Activated CD8-positive, alpha-beta memory T cell treated with anti-CD3 and anti-CD28 coated beads for 4 hours (primary cell): ENCODE data around the gene ITGB2.

Source experiments
- DNase-seq, 2 donors: peaks; one replicate each; pipeline ENCODE4 v3.0.0-alpha.2; 2020; ENCODE audit warnings: low read depth in 2 of 2

Gene ITGB2

GRCh38 chr21:44910229-44911067 lies 10.3 kb downstream of the ITGB2 start:
- no peak for DNase-seq

- DNase-seq = no peak
Measured at GRCh38 chr21:44909719-44910118, 11.0 kb downstream of the ITGB2 start.

GRCh38 chr21:44908908-44909307 lies 11.8 kb downstream of the ITGB2 start:
- DNase-seq = no peak

DNA sequence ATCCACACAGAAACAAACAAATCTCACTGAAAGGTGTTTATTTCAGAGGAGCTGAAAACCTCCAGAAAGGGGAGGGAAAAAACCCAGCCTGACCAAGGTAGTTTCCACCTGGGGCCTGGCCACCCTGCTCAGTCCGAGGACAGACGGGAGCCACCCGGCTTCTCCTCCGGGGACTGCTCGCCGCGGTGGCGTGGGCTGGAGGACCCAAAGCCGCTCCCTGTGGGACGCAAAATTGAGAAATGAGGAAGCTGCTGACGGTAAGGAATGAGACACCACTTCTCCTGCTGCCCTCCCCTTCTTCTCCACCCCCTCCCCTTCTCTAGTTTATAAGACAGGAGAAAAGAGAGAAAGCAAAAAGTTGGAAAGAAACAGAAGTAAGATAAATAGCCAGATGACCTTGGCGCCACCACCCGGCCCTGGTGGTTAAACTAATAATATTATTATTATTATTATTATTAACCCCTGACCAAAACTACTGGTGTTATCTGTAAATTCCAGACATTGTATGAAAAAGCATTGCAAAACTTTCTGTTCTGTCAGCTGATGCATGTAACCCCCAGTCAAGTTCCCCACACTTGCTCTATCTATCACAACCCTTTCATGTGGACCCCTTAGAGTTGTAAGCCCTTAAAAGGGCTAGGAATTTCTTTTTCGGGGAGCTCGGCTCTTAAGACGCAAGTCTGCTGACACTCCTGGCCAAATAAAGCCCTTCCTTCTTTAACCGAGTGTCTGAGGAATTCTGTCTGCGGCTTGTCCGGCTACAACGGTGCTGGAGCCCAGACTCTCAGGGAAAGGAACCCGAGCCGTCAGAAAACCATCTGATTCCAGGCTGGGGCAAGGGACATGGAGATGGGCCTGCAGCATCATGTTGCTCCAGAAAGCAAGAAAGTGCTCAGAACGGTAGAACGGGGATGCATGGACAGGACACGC lies 12.5 kb downstream of the ITGB2 start:
- DNase-seq = no peak

GRCh38 chr21:44907225-44907965 lies 13.3 kb downstream of the ITGB2 start:
- DNase-seq = no peak

DNA sequence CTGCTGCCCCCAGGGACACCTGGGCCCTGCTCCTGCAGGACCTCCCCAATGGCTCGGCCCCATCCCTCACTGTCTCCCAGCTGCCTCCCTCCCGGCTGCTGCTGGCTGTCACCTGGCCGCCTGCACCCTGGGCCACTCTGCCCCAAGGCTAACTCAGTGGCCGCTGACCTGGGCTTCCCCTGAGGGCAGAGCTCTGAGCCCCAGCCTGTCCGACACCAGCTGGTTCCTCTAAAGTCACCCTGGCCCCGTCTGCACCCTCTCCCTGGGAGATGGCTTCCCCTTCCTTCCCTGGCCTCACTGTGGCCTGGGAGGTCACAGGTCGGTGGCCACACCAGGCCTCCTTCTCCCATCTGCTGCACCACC lies 15.0 kb downstream of the ITGB2 start:
- DNase-seq = no peak

GRCh38 chr21:44905016-44905727 lies 15.5 kb downstream of the ITGB2 start:
- DNase-seq = no peak

DNA sequence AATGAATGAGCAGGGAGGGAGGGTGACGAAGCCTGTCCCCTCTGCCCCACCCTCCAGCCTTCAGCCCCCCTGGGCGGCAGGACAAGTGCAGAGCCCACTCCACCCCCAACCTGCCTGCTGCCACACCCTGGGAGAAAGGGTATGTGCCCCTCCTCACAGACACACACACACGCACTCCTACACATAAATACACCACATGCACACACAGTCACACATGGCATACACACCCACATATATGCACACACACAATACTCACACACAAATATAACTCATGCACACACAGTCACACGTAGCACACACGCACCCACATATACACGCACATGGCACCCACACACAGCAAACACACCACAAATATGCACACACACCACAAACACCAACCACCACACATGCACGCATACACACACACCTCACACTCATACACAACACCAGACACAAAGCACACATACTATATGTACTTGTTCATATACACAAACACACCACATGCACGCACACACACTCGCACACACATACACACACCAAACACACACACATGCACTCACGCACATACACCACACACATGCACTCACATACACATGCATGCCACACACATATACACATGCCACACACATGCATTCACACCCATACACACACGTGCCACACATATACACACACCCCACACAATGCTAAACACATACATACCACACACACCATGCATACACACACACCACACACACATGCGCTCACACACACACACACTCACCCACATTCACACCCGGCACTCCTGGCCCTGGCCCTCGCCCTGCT lies 16.4 kb downstream of the ITGB2 start:
- no peak for DNase-seq

DNA sequence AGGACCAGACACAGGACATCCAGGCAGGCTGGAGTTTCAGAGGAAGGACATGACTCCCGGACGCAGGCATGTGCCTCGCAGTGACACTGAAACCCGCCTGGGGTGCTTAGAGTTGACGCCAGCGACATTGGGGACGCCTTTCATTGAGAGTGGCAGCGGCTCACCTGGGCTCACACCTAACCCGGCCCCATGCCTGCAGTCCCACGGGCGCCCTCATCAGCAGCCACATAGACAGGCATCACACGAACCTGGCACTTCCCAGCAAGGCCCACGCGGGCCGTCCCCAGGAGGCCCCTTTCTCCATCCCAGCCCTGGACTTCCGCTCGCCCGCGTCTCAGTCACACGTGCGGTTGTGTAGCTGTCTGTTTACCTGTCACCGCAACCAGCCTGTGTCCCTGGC lies 17.0 kb downstream of the ITGB2 start:
- DNase-seq = no peak

DNA sequence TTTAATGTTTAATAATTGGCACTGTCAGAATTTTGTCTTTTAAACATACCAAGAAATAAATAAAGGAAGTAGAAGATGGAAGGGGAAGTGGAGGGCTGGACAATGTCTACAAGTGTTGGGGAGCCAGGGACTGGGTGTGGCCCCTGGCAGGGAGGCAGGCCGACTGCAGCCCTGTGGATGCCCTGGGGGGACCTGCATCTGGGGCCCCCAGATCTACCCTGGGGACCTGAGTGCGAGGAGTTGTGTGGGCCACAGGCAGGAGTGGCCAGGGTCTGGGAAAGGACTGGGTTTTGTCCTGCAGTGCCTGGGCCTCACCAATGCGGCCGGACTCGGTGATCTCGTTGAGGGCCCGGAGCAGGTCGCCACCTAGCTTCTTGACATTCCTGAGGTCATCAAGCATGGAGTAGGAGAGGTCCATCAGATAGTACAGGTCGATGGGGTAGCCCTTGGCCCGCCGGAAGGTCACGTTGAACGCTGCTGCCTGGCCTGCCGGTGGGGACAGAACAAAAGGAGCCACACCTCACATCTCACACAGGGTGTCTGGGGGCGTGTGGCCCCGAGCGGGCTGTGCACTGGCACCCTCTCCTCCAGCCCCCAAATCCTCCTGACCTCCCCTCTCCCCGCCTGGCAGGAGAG lies 17.5 kb downstream of the ITGB2 start:
- DNase-seq = no peak

DNA sequence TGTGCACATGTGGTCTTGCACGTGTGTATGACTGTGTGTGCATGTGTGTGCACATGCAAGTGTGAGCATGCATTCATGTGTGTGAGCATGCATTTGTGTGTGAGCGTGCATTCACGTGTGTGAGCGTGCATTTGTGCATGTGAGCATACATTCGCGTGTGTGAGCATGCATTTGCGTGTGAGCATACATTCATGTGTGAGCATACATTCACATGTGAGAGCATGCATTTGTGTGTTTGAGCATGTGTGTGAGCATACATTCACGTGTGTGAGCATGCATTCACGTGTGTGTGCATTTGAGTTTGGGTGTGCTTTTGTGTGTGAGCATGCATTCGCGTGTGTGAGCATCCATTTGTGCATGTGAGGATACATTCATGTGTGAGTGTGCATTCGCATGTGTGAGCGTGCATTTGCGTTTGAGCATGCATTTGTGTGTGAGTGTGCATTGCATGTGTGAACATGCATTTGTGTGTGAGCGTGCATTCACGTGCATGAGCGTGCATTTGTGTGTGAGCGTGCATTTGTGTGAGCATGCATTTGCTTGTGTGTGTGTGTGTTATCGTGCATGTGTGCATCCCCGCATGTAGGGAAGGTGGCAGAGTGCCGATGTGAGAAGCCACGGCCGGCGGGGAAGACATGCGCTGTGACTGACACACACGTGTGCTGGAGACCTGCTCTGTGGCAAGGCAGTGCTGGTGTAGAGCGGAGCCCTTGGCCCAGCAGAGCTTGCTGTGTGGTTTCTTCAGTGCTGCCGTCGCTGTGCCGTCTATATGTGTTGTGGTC lies 18.2 kb downstream of the ITGB2 start:
- DNase-seq = no peak

- no peak for DNase-seq
Measured at GRCh38 chr21:44901391-44902074, 19.2 kb downstream of the ITGB2 start.

GRCh38 chr21:44900559-44901251 lies 20.0 kb downstream of the ITGB2 start:
- no peak for DNase-seq

GRCh38 chr21:44899768-44900558 lies 20.7 kb downstream of the ITGB2 start:
- no peak for DNase-seq

DNA sequence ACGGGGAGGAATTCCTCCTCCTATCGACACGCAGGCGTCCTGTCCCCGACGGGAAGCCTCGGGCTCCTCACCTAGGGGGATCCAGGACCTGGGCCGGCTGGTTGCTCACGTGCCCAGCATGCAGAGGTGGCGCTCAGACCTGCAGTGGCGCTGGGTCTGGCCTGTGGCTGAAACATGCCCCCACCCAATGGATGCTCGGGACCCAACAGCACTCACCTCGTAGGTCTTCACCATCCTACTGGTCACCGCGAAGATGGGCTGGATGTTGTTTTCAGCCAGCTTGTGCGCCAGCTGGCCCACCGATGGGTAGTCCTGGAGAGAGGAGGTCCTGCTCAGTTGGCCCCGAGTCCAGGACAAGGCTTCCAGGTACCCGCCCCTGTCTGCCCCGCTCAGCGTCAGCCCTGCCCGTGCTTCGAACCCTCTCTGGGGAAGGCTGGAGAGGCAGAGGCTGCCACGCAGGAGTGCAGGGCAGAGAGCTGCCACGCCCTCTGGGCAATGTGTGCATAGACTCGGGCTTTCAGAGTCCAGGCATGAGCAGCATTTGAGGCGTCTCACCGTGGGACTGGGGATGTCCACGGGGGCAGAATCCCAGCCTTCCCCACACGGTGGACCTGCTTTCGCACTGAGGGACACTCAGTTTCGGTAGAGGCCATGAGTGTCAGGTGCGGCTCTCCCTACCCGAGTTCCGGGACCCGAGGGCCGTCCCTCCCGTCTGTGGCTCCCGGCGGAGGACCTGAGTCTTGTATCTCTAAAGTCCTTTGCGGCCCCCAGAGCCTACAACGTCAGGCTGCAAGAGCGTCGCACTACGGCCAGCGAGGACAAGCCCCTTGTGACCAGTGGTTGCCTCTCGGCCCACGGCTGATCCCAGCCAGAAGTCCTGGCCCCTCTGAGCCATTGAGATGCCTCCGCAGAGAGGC lies 21.6 kb downstream of the ITGB2 start:
- no peak for DNase-seq

DNA sequence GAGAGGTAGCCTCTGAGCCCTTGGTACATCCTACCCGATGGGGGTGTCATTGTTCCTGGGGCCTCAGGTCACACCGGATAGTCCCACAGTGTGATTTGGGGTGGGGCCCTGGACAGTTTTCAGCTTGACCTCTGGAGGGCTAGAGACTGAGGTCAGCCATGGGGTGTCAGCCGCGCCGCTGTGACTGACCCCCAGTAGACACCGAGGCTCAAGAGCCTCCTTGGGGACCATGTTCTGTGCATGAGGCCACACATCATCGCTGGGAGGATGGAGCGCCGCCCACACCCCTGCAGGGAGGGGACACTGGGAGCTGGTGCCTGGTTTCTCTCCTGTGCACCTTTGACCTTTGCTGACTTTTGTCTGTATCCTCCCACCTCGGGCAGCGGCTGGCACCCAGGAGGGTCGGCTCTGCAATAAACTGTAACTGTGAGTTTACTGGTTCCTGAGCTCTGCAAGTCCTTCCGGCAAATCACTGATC lies 22.6 kb downstream of the ITGB2 start:
- DNase-seq = no peak
